GM21717 (cell line): ENCODE data around the gene PDE6D.
"Not testable (repeated sequence)": the region's sequence is repeated elsewhere in the genome, so short reads cannot be mapped to it uniquely, and the experiment has no call there.

ENCODE experiments used
- ATAC-seq: cut with Tn5 transposase; IDR thresholded peaks from one replicate; pipeline ENCODE4 v1.9.1; 2021; ENCODE audit warnings: mild to moderate bottlenecking, moderate library complexity; ENCODE audit not compliant: unreplicated experiment

Gene PDE6D

GRCh38 chr2:231720987-231721966 lies 59.8 kb downstream of the PDE6D start:
- ATAC-seq: peak; percentile 67

GRCh38 chr2:231720292-231720986 lies 60.6 kb downstream of the PDE6D start:
- ATAC-seq: no peak

- no peak for ATAC-seq
Measured at GRCh38 chr2:231718799-231719198, 62.3 kb downstream of the PDE6D start.

GRCh38 chr2:231717281-231718171 lies 63.6 kb downstream of the PDE6D start:
- ATAC-seq: peak; percentile 33

- no peak for ATAC-seq
Measured at GRCh38 chr2:231716666-231717280, 64.3 kb downstream of the PDE6D start.

GRCh38 chr2:231715988-231716616 lies 65.0 kb downstream of the PDE6D start:
- ATAC-seq: no peak

GRCh38 chr2:231715499-231715837 lies 65.6 kb downstream of the PDE6D start:
- no peak for ATAC-seq

GRCh38 chr2:231714639-231715498 lies 66.2 kb downstream of the PDE6D start:
- ATAC-seq: no peak

GRCh38 chr2:231713730-231714638 lies 67.1 kb downstream of the PDE6D start:
- no peak for ATAC-seq

- not testable (repeated sequence) for ATAC-seq
Measured at GRCh38 chr2:231713406-231713729, 67.7 kb downstream of the PDE6D start.

- not testable (repeated sequence) for ATAC-seq
Measured at GRCh38 chr2:231712451-231713021, 68.5 kb downstream of the PDE6D start.

- no peak for ATAC-seq
Measured at GRCh38 chr2:231711677-231712450, 69.2 kb downstream of the PDE6D start.

GRCh38 chr2:231710799-231711676 lies 70.0 kb downstream of the PDE6D start:
- no peak for ATAC-seq

- ATAC-seq: peak; percentile 19
Measured at GRCh38 chr2:231709981-231710798, 70.9 kb downstream of the PDE6D start.

- ATAC-seq: no peak
Measured at GRCh38 chr2:231709636-231709980, 71.5 kb downstream of the PDE6D start.
